ENCODE measurements around the gene UBE2I.
"Not testable (repeated sequence)": the region's sequence is repeated elsewhere in the genome, so short reads cannot be mapped to it uniquely, and the experiment has no call there.

Gene UBE2I

GRCh38 chr16:1277617-1278282 lies 31.7 kb upstream of the UBE2I start:
- DNase-seq, result no peak

DNA sequence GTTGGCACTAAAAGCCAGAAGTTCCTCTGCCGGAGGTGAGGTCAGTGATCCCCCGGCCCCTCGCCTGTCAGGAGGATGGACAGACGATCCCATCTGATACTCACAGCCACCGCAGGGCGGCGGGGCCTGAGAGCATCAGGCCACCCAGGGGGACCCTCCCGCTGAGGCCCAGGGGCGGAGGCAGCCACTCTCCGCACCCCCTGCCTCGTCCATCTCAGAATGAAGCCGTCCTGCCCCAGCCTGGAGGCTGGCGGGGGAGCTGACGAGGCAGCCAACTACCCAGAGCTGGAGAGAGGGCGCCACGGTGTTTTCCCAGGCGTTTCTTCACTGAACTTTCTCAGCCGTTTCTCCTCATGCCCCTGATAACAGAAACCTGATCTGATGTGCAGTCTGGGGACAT lies 31.0 kb upstream of the UBE2I start:
- no peak for DNase-seq

GRCh38 chr16:1279081-1279944 lies 30.1 kb upstream of the UBE2I start:
- no peak for DNase-seq

- DNase-seq, result no peak
These were observed 29.4 kb upstream of the UBE2I start for GRCh38 chr16:1279945-1280589.

DNA sequence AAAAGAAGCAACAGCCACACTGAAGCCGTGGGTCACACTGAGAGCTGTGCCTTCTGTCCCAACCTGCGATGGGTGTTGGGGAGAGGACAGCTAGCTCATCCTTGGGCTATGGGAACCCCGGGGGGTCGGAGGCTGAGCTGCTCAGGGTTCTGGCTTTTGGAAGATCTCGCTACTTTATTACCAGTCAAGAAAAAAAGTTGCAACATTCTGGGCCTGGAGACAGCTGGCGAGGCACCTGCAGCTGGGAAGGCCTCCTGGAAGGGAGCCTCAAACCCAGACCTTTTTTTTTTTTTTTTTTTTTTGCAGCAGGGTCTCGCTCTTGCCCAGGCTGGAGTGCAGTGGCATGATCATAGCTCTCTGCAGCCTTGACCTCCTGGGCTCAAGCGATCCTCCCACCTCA lies 28.7 kb upstream of the UBE2I start:
- no peak for DNase-seq

DNA sequence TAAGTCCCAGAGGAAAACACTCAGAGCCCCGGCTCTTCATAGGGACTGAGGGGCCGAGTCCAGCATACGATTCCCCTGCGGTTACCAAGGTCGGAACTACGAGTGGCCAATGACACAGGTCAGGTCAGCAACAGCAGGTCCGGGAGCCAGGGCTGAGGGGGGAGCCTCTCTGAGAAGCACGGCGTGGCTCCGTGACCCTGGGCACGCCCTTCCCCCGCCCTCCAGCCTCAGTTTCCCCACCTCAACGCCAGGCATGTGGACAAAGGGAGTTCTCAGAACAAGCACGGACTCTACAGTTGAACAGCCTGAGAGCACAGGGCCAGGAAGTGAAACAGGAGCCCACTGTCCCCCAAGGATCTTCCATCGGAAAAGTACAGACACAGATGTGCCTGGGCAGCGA lies 27.9 kb upstream of the UBE2I start:
- DNase-seq, result no peak

DNA sequence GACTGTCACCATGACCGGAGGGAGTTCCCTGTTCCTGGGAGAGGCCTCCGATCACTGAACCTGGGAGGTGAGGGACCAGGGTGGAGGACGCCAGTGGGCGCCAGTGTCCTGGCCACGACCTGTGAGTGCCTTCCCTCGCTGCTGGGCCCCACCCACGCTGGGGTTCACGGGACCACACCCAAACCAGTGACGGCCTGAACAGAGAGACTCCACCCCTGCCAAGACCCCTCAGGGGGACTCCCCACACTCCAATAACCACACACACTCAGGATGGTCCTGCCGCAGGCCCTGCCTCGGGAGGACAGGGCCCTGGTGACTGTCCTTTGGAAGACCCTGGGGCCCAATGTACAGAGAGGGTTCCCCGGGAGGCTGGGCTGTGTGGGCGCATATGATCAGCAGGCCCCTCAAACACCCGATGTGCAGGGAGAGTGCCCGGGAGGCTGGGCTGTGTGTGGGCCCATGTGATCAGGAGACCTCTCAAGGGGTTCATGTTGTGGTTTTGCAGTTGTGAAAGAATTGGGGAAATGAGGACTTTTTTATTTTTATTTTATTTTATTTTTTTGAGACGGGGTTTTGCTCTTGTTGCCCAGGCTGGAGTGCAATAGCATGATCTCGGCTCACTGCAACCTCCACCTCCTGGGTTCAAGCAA lies 27.0 kb upstream of the UBE2I start:
- DNase-seq, result no peak

GRCh38 chr16:1283296-1283695 lies 26.1 kb upstream of the UBE2I start:
- DNase-seq, result no peak

- no peak for DNase-seq
These were observed 25.3 kb upstream of the UBE2I start for GRCh38 chr16:1283996-1284616.

DNA sequence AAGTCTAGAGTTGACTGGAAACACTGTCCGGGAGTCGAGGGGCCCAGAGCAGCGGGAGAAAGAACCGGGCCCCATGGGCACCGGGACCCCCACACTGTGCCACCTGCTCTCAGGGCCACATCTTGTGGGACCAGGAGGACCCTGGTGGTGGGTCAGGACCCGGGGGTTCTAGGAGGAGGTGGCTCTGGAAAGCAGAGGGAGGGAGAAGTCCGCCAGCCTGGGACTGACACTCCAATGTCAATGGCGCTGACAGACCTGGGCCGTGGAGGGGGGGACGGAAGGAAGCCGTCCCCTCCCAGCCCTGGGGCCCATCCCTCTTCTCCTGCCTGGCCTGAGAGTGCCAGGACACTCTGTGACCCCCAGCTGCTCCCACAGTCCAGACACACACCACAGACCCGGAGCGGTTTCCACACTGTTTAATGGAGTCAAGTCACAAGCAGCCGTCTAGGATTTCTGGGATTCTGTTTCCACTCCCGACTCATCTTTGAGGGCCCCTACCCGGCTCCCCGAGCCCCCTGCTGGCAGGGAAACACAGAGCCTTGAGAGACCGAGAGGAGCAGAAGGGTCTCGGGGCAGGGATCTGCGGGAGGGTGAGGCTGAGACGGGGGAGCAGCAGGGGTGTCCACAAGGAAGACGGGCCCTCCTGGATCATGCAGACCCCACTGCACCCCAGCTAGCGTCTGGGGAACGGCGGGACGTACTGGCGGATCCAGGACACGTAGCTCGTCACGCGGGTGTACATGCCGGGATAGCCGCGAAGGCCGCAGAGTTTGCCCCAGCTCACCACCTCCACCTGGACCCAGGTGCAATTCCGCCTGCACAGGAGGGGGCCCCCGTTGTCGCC lies 23.5 kb upstream of the UBE2I start:
- DNase-seq, result no peak

GRCh38 chr16:1286513-1287094 lies 22.8 kb upstream of the UBE2I start:
- DNase-seq, result no peak

GRCh38 chr16:1287982-1288670 lies 21.3 kb upstream of the UBE2I start:
- DNase-seq, result no peak

DNA sequence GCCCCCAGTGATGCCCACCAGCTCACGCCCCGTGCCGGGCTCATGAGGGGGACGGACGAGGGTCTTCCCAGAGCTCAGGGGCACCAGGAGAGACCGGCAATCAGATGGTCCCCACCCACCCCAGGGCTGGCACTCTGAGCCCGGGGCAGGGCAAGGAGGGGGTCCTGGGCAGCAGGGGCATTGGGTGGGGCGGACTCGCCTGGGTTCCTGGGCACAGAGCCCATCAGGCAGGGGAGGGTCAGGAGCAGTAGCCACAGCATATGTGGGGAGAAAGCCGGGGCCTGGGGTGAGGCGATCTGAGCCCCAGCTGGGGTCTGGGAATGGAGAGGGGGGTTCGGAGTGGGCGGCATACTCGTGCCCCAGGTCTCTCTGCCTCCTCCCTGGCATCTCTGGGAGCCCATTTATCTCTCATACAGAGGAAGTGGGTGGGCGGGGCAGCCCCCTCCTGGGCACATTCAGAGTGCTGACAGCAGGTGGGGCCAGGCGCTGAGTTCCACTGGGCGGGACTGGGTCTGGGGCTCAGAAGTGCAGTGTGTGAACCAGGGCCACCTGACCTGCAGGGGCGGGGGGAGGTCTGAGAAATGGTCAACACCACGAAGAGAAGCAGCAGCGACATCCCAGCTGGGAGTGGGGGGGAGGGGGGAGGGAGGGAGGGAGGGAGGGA lies 20.5 kb upstream of the UBE2I start:
- DNase-seq, result no peak

GRCh38 chr16:1289477-1289866 lies 20.0 kb upstream of the UBE2I start:
- no peak for DNase-seq

DNA sequence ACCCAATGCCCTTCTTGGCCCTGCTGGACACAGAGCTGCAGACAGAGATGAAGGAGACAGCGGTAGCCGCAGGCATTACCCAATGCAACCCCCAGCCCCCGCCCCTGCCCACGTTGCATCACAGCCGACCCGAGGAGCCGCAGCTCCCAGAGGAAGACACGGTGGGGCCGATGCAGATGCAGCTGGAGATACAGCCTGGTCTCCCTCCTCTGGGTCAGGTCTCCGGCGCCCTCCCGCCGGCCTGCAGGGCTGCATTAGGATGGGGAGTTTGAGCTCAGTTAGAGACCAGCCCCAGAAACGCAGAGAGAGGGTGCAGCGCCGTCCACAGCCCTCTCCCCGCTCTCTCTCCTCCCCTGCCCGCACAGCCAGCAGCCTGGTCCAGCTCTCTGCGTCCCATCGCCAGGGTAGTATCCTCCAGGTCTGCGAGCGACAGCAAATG lies 19.4 kb upstream of the UBE2I start:
- no peak for DNase-seq

DNA sequence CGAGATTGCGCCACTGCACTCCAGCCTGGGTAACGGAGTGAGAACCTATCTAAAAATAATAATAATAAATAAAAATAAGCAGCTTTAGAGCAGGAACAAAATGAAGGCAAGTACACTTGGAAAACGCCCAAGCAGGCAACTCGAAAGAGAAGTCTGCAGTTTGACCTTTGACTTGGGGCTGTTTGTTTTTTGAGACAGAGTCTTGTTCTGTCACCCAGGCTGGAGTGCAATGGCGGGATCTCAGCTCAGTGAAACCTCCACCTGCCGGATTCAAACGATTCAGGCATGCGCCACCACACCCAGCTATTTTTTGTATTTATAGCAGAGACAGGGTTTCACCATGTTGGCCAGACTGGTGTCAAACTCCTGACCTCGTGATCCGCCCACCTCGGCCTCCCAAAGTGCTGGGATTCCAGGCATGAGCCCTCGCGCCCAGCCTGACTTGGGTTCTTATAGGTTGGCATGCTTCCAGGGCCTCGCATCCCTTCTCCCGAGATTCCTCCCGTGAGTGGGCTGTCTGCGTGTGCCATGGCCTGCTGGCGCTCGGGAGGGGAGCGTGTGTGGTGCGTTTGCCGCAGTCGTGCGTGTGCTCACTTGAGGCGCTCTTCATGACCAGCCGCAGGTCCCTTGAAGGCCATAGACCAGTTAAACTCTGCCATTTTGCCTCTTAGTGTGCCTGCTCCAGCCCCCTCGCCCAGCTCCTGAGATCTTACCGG lies 18.4 kb upstream of the UBE2I start:
- DNase-seq, result no peak

- no peak for DNase-seq
These were observed 17.9 kb upstream of the UBE2I start for GRCh38 chr16:1291576-1291974.

DNA sequence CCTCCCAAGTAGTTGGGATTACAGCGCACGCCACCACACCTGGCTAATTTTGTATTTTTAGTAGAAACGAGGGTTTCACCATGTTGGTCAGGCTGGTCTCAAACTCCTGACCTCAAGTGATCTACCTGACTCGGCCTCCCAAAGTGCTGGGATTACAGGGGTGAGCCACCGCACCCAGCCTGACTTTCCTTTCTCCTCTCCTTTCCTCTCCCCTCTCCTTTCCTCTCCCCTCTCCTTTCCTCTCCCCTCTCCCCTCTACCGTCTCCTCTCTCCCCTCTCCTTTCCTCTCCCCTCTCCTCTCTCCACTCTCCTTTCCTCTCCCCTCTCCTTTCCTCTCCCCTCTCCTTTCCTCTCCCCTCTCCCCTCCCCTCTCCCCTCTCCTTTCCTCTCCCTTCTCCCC lies 17.2 kb upstream of the UBE2I start:
- not testable (repeated sequence) for DNase-seq

- not testable (repeated sequence) for DNase-seq
These were observed 16.6 kb upstream of the UBE2I start for GRCh38 chr16:1292808-1293207.

Measured in fibroblast of skin of right biceps (primary cell).